G401.6 (cell line): ENCODE data around the gene HOXD11.

Source experiments
- FAIRE-seq: peaks from 2 replicates; lab custom pipeline; 2012; peaks lifted over from hg19 to GRCh38; lab: Jason Lieb, UNC

Gene HOXD11

DNA sequence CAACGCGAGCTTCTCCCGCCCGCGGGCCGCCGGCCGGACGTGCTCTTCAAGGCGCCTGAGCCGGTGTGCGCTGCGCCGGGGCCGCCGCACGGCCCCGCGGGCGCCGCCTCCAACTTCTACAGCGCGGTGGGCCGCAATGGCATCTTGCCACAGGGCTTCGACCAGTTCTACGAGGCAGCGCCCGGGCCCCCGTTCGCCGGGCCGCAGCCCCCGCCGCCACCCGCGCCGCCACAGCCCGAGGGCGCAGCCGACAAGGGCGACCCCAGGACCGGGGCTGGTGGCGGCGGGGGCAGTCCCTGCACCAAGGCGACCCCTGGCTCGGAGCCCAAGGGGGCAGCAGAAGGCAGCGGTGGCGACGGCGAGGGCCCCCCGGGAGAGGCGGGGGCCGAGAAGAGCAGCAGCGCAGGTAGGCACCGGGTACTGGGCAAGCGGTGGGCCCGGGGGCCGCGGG, 676 bp downstream of the HOXD11 start:
- FAIRE-seq: no peak

DNA sequence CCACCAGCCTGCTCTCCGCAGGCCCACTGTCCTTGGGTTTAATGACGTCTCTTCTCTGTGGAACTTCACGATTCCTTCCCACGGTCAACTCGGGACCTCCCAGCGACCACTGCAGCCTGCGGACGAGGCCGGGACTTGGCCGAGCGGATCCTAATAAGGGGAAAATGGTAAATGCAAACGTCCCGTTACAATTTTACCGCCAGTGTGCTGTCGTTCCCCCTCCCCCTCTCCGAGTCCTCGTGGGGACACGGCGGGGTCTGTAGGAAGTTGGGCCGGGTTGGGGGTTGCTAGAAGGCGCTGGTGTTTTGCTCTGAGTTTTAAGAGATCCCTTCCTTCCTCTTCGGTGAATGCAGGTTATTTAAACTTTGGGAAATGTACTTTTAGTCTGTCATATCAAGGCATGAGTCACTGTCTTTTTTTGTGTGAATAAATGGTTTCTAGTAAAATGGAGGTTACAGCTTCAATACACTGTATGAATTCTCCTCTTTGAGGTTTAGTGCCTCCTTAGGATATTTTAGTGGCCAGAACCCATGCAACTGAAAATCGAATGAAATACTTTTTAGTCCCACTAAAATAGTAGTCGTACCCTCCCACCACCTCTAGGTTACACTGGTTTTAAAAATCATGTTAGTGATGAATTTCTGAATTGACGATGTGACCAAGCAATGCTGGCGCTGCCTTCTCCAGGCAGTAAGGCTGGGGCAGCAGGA, 2.3 kb downstream of the HOXD11 start:
- no peak for FAIRE-seq

DNA sequence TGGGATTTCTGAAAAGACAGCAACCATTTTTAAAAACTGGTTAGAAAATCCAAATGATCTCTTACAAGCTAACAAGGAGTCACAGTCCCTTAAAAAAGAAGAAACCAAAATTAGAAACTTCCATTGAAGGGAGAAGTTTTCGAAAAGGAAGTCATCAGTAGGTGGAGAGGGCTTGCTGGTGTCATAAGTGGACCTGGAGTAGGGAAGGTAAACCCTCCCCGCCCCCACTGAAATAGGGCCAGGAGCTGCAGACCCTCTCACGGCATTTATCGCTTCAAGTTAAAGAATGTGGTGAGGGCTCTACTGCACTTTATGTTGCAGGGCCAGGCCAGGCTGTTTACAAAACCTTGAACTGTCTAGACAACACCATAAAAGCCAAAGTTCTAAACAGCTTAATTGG, 2.9 kb downstream of the HOXD11 start:
- no peak for FAIRE-seq

DNA sequence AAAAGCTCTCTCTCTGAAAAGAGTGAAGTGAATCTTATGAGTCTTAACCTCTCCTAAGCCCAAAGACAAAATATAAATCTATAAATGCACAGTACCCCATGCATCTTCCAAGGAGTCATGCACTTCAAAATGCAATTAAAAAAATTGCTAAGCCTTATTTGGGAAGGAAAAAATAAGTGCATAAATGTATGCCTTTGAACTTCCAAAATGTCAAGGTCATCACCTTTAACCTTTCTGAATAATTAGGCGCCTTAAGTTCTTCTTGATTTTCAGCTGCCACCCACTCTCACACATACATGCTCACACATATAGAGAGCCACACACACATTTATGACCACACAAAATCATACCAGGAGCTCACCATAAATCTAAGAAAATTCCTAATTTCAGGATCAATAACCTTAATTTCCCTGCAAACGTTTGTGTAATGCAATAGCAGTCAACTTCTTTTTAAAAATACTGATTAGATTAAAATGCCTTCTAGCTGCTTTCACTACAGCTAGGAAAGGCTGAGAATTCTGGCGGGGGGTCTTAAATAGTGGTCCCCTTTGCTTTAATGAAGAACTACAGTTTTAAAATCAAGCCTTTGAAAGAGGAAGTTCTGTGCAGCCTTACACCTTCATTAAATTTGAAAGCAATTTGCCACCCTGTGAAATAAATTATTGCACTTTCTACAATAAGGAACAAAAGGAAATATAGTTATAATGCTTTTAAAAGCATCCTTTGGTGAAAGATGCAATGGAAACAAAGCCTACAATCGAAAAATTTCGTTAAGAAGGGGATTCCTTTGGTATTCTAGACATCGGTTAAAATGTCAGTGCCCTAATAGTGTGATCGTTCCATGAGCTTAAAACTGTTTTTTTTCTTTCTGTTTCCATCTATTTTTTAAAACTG, 3.6 kb downstream of the HOXD11 start:
- no peak for FAIRE-seq

DNA sequence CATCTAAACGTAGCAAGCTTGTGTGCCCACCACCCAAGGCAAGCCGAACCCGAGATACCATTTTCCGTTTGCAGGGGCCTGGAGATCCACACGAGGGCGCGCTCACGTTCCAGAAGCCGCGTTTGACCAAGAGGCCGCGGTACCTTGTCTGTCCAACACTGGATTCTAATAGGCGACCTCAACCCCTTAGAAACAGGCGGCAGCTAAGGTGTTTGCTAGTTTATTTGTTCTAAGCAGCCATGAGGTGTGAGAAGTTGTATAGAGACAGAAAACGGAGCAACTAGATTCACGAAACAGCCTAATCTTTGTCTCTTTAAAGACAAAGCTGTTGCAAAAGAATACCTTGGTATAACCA, 4.2 kb downstream of the HOXD11 start:
- peak; percentile 82 for FAIRE-seq

DNA sequence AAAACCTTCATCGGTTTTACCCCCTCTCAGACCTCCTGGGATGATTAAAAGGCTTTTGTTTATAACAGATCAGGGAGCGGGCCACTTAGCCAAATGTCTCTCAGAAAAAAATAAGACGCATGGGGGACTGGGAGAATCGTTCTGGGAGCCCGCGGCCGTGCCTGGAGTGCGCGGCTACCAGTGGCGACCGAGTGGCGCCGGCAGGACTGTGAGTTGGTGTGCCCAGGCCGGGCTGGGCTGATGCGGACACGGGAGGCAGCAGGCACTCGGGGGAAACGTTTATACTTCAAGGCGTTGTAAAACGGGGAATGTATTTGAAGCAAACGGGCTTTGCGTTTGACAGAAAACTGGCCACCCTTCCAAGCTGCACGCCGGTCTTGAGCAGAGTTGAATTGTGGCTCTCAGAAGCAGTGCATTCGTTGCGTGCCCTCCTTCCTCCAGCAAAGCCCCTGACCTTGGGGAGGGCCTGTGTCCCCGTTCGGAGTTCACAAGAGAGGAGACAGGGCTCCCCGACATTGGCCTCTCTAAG, 4.8 kb downstream of the HOXD11 start:
- no peak for FAIRE-seq

DNA sequence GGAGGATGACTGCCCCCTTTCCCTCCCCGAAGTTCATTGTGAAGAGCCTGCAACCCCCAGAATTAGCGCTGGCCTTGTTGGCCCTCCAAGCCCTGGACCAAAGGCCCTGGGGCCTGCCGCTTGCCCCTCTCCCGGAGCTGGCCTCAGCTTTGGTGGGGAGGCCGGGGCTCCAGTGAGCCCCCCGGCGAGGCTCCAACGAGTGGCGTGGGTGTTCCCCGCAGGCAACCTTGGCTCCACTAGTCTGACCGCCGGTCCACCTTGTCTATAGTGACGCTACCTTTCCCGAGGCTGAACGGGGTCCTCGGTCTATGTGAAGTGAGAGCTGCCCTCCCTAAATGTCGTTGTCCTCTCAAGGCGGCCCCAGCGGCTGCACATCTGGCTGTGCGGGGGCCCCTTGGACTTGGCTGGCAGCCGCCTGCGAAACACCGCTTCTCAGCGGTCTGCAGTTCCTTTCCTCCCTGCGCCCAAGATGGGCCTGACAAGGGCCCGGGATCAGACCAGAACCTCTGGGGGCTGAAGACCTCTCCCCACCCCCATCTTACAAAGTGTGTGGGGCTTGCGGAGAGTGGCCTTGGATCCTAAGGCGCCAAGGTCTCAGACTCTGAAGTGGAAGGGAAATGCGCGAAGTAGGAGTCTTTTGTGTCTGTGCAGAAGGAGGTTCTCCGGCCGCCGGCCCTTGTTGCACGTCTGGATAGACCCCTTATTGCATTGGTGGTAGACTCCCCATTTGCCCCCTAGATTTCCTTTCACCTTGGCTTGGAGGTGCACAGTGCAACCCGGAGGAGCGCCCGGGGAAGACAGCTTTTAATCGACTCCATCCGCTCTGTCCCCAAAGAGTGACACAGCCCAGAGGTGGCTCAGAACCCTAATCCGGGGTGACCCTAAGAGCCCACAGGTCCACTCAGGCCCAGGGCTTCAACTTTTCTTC, 5.6 kb downstream of the HOXD11 start:
- FAIRE-seq: no peak

DNA sequence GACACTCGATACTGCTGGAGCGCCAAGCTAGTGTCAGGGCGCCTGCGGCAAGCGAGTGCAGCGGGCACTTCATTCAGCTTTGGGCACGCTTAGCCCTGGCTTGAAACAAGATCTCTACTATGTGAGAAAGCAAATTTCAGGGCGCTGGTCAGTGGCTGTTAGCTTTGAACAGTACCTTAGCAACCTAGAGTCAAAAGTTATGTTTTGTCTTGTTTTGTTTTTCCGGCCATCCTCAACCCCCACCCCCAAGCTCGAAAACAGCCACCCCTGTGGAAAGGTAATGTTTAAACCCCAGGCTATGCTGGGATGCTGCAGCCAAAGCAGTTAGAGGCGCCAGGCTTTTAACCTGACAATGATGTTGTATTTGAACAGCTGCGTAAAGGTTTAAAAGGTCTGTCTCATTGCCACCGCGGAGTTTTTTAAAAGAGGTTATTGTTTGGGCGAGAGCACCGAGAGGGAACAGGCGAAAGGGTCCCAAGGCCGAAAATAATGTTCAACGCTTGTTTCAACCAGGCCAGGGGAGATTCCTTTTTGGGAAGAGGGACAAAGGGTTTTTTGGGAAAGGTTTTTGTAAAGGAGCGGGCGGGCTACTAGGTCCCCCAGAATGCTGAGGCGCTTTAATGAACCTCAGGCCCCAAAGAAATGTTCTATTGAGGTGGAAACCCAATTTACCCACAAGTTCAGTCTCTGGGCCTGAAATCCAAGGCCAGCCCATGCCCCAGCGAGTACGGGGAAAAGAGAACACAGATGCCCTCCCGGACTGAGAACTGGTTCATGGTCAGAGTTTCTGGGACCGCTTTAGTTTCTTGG, 7.2 kb downstream of the HOXD11 start:
- FAIRE-seq: no peak

DNA sequence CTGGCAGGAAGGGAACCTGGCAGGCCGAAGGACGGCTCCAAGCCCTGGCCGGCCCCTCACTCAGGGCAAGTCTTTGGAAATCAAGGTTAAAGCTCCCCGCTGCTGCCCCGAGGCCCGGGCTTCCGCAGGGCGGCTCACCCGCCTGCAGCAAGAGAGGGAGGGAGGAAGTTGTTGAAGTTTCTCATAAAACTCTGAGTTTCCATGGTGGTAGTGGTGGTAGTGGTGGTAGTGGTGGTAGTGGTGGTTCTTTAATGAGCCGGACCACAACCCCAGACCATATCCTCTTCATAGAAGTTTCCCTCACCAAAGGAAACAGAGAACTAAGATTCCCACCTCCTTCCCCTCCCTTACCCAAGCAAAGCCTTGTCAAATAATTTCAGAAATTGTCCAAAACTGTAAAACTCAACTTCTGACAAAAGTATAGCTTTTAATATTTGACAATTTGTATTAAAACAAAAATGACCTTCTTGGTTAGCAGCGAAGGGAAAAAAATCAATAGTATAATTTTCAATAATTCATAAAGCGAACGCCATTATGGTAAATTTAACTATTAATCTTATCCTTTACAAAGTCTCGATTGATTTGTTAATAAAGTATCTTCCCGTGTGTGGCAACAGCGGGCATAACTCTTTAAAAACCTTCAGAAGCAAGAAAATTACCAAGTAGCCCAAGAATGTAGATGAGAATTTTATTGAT, 8.0 kb downstream of the HOXD11 start:
- no peak for FAIRE-seq

DNA sequence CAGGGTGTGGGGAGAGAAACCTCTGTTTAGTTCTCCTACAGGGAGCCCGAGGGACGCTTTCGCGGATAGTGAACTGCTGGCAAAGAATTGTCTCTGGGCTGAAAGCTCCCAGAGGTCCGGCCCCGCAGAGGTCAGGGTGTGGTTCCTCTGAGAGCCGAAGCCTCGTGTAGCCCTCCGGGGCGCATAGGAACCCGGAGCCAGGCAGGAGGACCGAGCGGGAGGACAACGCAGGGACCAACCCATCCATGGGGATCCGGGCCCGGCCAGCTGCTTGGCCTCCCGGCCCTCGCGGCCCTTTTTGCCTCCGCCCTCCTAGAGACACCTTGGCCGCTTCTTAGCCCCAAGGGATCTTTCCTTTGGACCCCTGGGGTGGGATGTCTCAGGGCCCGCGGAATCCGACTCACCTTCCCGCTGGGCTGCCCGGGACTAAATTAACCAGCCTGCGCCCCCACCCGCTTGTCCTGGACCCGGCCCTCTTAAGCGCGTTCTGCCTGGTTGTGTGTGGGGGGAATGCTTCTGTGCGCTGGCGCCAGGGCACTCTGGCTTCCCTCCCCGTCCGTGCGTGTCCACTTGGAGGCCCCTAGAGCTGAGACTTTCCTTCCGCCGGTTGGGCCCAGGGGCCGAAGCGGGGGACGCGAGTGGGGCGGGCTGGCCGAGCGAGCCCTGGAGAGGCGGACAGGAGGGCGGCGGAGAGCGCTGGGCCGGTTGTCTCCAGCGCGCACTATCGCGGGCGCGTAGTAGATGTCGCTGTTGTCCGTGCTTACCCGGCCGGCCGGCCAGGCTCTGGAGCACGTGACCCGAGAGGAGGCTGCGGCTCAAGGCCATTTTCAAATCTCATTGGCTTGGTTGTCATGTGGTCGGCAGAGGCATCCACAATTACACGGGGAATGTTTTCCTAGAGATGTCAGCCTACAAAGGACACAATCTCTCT, 9.1 kb downstream of the HOXD11 start, which contains the start of gene HOXD10:
Gene HOXD10, plus strand, starts transcription at position 896 of the 931 bp plus-strand sequence. CDS start 56 bp downstream, outside the sequence.
- FAIRE-seq: no peak

DNA sequence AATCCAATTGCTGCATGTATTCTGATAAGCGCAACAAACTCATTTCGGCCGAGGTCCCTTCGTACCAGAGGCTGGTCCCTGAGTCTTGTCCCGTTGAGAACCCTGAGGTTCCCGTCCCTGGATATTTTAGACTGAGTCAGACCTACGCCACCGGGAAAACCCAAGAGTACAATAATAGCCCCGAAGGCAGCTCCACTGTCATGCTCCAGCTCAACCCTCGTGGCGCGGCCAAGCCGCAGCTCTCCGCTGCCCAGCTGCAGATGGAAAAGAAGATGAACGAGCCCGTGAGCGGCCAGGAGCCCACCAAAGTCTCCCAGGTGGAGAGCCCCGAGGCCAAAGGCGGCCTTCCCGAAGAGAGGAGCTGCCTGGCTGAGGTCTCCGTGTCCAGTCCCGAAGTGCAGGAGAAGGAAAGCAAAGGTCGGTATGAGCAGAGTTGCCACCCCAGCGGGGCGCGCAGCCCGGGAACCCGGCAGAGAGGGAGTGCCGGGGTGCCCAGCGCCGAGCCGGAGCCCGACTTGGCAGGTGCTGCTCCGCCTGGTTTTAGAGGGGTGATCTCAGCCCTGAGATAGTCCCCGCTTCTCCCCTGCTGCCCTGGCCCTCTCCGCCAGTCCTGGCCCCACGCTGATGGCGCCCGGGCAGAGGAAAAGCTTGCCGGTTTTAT, 10.2 kb downstream of the HOXD11 start:
- no peak for FAIRE-seq

DNA sequence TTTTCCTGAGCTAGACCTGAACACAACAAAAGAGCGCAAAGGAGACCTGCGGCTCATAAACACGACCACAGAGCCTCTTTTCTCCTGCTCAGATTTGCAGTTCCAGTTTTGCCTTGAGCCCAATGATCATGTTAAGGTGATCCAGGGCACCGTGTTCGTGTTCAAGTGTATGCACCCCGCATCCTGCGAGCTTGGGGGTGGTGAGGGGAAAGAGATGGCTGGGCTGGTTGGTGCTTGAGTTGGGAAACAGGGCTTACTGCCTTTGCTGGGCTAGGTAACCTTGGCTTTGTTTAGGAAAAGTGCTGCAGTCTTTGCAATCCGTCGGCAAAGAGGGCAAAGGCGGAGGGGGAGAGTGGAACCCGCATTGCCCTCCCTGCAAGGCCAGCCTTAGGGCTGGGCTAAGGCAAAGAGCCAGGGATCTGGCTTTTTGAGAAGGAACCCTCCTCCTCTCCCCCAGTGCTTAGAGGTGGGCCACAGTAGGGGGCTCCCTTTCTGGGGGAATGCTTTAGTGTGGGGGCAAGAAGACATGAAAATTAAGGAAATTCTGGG, 10.8 kb downstream of the HOXD11 start:
- FAIRE-seq: no peak

DNA sequence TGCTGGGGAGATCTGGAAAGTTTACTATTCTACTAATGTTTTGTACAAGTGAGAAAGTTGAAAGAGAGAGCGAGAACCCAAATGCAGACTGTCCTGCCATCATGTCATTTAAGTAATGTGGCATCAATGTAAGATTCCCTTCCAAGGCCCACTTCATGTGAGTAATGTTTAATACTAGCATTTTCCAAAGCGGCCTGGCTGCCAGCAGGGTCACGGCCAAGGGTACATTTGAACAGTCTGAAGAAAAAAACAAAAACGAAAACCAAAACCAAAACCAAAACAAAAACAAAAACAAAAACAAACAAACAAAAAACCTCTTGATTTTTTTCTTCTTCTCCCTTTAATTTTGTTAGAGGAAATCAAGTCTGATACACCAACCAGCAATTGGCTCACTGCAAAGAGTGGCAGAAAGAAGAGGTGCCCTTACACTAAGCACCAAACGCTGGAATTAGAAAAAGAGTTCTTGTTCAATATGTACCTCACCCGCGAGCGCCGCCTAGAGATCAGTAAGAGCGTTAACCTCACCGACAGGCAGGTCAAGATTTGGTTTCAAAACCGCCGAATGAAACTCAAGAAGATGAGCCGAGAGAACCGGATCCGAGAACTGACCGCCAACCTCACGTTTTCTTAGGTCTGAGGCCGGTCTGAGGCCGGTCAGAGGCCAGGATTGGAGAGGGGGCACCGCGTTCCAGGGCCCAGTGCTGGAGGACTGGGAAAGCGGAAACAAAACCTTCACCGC, 11.7 kb downstream of the HOXD11 start:
- FAIRE-seq: peak; percentile 49

DNA sequence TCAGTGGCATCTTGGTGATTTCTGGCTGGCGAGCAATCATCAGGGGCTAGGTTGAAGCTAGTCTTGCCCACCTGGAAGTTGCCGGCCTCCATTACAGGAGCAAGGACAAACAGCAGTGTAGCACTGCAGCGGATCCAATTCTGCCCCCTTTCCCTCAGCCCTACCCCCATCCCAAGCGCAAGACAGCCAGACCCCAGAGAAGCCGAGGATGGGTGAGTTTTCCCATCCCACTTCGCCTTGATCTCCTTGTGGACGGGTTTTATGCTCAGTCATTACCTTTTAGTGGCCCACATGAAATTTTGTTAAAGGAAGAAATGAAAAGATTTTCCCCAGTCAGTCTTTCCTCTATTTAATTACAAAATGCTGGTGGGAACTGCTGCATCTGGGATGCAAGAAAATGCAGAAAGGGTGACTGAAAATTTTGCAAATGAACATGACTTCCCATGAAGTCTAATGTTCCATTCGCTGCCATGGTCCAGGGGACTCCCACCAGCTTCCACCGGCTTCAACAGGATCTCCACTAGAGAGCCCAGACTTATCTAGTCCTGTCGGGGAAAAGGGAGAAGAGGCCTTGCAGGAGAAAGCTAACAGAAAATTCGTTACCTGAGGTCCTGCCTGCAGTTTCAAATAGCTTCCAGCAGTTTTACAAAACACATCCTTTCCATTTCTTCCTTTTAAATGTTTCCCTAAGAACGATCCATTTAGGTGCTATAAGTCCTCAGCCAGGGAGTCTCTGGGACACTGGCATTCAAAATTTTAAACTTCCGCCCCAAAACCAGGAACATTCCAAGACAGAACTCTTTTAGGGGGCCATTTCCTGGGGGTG, 13.5 kb downstream of the HOXD11 start:
- no peak for FAIRE-seq

DNA sequence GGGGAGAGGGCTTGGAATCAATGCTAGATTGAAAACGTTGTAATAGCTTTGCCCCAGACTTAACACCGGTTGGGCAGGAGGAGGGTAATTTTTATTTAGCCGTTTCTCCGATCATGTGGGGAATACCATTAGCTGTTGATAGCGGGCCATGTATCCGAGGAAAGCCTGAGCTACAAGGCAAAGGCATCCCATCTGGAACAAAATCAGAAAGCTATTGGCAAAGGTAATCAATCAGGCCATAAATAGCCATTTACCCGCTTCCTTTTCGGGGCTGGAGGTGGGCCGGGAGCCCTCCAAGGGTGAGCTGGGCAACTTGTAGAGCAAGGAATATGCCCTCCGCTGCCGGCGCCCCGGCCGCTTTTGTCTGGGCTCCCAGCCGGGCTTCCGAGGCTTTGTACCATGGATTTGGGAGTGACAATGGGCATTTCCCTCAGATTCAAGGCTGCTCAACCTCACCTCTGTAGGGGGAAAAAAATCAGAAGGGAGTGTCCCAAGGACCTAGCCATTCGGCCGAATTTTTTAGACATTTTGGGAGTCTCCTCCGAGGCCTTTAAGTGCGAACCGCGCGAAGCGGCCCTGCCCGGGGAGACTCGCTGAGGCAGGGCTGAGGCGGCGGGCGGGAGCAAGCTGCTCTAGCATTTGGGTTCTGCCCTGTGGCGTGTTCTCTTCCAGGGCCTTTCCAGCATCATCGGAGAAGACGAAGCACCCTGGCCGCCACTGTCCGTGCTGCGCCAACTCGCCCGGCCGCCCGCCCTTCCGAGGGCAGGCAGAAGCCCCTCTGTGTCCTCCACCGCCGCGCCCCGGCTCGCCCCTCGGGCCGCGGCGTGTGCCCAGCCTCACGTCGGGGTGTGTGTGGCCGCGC, 14.3 kb downstream of the HOXD11 start:
- no peak for FAIRE-seq
